Thyroid gland (tissue), 4 donors: ENCODE measurements around the gene LSM7. TPM values are rescaled to one million over a fixed set of nuclear protein-coding genes. Genes with fewer than 3 reads are reported as not detected.

Experiments
- DNase-seq, 2 donors: peaks; one replicate each; pipeline ENCODE4 v3.0.0-alpha.2; 2019
- H3K27ac ChIP-seq, 3 donors: fragments of 200-600 bp; sonication (generic); 1 replicate in 2 of 3; 2 replicates in 1 of 3; pipeline ENCODE4 v1.5.1; 2016 to 2019; ENCODE audit warnings: mild to moderate bottlenecking in 1 of 3, moderate library complexity in 1 of 3
- H3K27me3 ChIP-seq: fragments of 200-600 bp; sonication (generic); one replicate; pipeline ENCODE4 v1.5.1; 2019
- H3K36me3 ChIP-seq, 2 donors: fragments of 200-600 bp; sonication (generic); one replicate each; pipeline ENCODE4 v1.5.1; 2016 to 2019
- H3K4me1 ChIP-seq, 2 donors: fragments of 200-600 bp; sonication (generic); one replicate each; pipeline ENCODE4 v1.5.1; 2017 to 2019
- H3K4me3 ChIP-seq, 3 donors: fragments of 200-600 bp; sonication (generic); replicated peaks in 1 of 3; 1 replicate in 2 of 3; 2 replicates in 1 of 3; pipeline ENCODE4 v1.5.1; 2016; ENCODE audit warnings: mild to moderate bottlenecking in 1 of 3
- H3K9me3 ChIP-seq: fragments of 200-600 bp; sonication (generic); one replicate; pipeline ENCODE4 v1.5.1; 2017
- POLR2A ChIP-seq, 2 donors: fragments of 450-650 bp; IDR thresholded peaks; one replicate each; pipeline ENCODE4 v1.6.1; 2017; ENCODE audit warnings: antibody characterized with exemption in 2 of 2, mild to moderate bottlenecking in 2 of 2, moderate library complexity in 1 of 2
- WGBS, 2 donors: methylation state at CpG; one replicate each; pipeline ENCODE4 v1.1.5; 2017; 5-methylcytosine and 5-hydroxymethylcytosine counted together
- intact Hi-C: fragments of 100-400 bp; cut with DNase I; formaldehyde crosslinking; loops from one replicate; pipeline ENCODE4 v1.15.1; 2023
- total RNA-seq, 4 donors: library from RNA; depleted of rRNA; stranded (reverse); fragments of >200 nt; gene quantifications; one replicate each; pipeline ENCODE4 v1.2.3, GENCODE V29; 2016
- TF ChIP-seq, protein P1 (sequence below), 6 experiments: fragments of 200-600 bp in 3 of 6; fragments of 450-650 bp in 3 of 6; sonication (generic) in 3 of 6; IDR thresholded peaks; one replicate each; pipeline ENCODE4 v1.5.1; 2016 to 2019; ENCODE audit warnings: antibody characterized with exemption in 6 of 6, mild to moderate bottlenecking in 2 of 6, inconsistent platforms in 1 of 6, moderate library complexity in 1 of 6

The LSM7 gene
- total RNA-seq, 4 donors from 2014 or later = 21.1 to 139 (median 55.1) TPM

DNA sequence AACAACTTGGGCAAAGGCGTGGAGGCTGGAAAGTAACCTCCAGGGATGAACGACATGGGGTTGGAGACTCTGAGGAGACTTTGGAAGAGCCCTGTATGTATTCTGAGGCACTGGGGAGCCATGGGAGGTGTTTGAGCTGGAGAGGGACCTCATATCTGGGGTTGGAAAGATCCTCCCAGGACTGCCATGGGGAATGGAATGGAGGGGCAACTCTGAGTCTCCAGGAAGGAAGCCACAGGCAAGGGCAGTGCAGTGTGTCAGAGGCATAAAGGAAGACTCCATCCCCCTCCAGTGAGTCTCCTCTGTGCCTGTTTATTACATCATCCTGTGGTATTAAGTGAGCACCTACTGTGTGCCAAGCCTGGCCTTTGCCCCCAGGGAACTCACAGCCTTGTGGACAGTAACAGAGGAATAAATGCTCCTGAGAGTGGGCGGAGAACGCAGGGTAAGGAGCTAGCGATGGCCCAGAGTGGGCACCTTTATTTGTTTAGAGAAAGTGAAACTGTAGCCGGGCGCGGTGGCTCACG lies 54.1 kb downstream of the LSM7 start:
- Histone ChIP-seq H3K4me1 (peaks cover 11 to 41% of the 10 kb centered on the region in 2 donors), H3K27me3 (no peaks in the 10 kb centered on the region), H3K36me3 (peaks cover 13 to 24% of the 10 kb centered on the region in 2 donors), H3K27ac (peak overlapping the region in 2 of 3 donors; percentile 16 to 70), H3K9me3 (no peaks in the 10 kb centered on the region), H3K4me3 (no peak overlapping the region)
- WGBS, 2 donors = 87 to 90% methylated on average over 9 of the region's 9 CpGs
- intact Hi-C loops = loop anchor here (5.0 kb wide), 1 partner anchor 112 kb away; the partner anchor contains the start of gene DOT1L
- TF ChIP-seq, protein P1, sequence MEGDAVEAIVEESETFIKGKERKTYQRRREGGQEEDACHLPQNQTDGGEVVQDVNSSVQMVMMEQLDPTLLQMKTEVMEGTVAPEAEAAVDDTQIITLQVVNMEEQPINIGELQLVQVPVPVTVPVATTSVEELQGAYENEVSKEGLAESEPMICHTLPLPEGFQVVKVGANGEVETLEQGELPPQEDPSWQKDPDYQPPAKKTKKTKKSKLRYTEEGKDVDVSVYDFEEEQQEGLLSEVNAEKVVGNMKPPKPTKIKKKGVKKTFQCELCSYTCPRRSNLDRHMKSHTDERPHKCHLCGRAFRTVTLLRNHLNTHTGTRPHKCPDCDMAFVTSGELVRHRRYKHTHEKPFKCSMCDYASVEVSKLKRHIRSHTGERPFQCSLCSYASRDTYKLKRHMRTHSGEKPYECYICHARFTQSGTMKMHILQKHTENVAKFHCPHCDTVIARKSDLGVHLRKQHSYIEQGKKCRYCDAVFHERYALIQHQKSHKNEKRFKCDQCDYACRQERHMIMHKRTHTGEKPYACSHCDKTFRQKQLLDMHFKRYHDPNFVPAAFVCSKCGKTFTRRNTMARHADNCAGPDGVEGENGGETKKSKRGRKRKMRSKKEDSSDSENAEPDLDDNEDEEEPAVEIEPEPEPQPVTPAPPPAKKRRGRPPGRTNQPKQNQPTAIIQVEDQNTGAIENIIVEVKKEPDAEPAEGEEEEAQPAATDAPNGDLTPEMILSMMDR (IDR thresholded peaks at IDR 0.05) = no peak
- no peak for TF ChIP-seq POLR2A (IDR thresholded peaks at IDR 0.05)
- DNase-seq = no peak

DNA sequence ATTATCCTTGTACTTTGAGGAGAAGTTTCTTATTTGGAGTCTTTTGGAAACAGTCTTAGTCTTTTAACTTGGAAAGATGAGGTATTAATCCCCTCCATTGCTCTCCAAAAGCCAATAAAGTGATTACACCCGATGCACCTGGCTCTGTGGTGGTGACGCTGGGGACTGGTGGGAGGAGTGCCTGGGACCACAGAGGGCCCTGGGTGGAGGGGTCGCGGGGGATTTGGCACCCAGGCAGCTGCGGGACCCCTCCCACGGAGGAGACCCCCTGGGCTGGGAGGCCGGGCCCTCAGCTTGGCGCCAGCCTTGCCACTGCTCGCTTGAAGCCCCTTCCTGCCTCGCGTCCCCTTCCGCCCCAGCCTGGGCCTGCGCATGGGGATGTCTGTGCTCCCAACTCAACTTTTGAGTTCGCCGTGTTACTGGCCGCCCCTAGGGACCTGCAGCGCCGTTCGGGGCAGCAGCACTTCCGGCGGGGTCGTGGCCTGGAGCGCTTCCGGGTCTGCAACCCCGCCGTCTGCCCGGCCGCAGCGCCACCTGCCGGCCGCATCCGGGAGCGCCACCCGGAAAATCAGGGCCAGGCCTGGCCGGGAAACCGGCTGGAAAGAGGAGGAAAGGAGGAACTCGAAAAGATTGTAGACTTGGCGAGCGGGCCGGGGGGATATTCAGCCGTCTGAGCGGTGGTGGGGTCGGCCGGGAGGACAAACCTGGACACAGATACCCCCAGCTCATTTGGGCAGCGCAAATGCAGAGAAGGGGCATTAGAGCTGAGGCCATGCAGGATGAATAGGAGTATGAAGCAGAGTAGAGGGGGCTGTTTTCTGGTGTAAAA lies 54.8 kb downstream of the LSM7 start:
- intact Hi-C loops = loop anchor here (5.0 kb wide), 1 partner anchor 111 kb away; the partner anchor contains the start of gene DOT1L
- Histone ChIP-seq H3K9me3 (no peaks in the 10 kb centered on the region), H3K36me3 (peaks cover 13 to 24% of the 10 kb centered on the region in 2 donors), H3K4me1 (peaks cover 12 to 41% of the 10 kb centered on the region in 2 donors), H3K27me3 (no peaks in the 10 kb centered on the region), H3K27ac (peak overlapping the region; percentile 16 to 70 (median 60)), H3K4me3 (no peak overlapping the region)
- 14 to 20% methylated on average over 14 to 40 of the region's 45 CpGs for WGBS, 2 donors
- peak; percentile 64 to 69 for DNase-seq
- TF ChIP-seq, protein P1 (IDR thresholded peaks at IDR 0.05) = peak; percentile 76 to 99 (median 92)
- no peak for TF ChIP-seq POLR2A (IDR thresholded peaks at IDR 0.05)

Other genes with a start within 250 kb of the LSM7 start
- gene MOB3A, start 232.3 kb downstream of the LSM7 start, total RNA-seq = 10 to 100 TPM; 18.5 to 40.4 (median 26.6) TPM
- gene IZUMO4, start 231.7 kb downstream of the LSM7 start, total RNA-seq = 1 to 10 TPM; 1.1 to 4.2 (median 2.9) TPM
- gene AP3D1, start 177.0 kb downstream of the LSM7 start, total RNA-seq = 100 to 1,000 TPM in 3 of 4 donors, 10 to 100 TPM in 1; 62.5 to 121 (median 118) TPM
- 10 to 100 TPM; 10.2 to 31.1 (median 17.2) TPM for gene DOT1L, start 164.7 kb downstream of the LSM7 start, total RNA-seq
- 100 to 1,000 TPM in 3 of 4 donors, 10 to 100 TPM in 1; 86.7 to 179 (median 131) TPM for gene PLEKHJ1, start 92.3 kb downstream of the LSM7 start, total RNA-seq
- 10 to 100 TPM; 25.7 to 39.8 (median 30.3) TPM for gene SF3A2, start 91.8 kb downstream of the LSM7 start, total RNA-seq
- gene AMH, start 79.3 kb downstream of the LSM7 start, total RNA-seq = 1 to 10 TPM in 1 of 4 donors, under 1 TPM in 1, not detected in 2; 0.33 to 4.2 TPM
- not detected for gene JSRP1, start 72.2 kb downstream of the LSM7 start, total RNA-seq
- 1 to 10 TPM in 1 of 4 donors, under 1 TPM in 3; 0.27 to 1.6 (median 0.59) TPM for gene PEAK3, start 46.4 kb downstream of the LSM7 start, total RNA-seq
- gene LINGO3, start 20.4 kb downstream of the LSM7 start, total RNA-seq = under 1 TPM in 1 of 4 donors, not detected in 3; 0.45 TPM
- 10 to 100 TPM; 47.8 to 97.8 (median 67.3) TPM for gene SPPL2B, start 98 bp upstream of the LSM7 start, total RNA-seq
- gene TMPRSS9, start 31.7 kb upstream of the LSM7 start, total RNA-seq = under 1 TPM in 2 of 4 donors, not detected in 2; 0.13 to 0.78 TPM
- 10 to 100 TPM; 27.4 to 52.9 (median 45.0) TPM for gene TIMM13, start 99.0 kb upstream of the LSM7 start, total RNA-seq
- 10 to 100 TPM; 14.4 to 34.6 (median 27.6) TPM for gene LMNB2, start 128.4 kb upstream of the LSM7 start, total RNA-seq
- 100 to 1,000 TPM; 148 to 250 (median 195) TPM for gene GADD45B, start 147.5 kb upstream of the LSM7 start, total RNA-seq